NCI-H1092 treated with DMSO at 0.1 percent for 48 hours (cell line): ENCODE measurements around the gene CDKN2B-AS1.
"Not testable (repeated sequence)": the region's sequence is repeated elsewhere in the genome, so short reads cannot be mapped to it uniquely, and the experiment has no call there.

Experiments
- DNase-seq: peaks from one replicate; lab custom pipeline; 2025; lab: John Stamatoyannopoulos, UW

The CDKN2B-AS1 gene

DNA sequence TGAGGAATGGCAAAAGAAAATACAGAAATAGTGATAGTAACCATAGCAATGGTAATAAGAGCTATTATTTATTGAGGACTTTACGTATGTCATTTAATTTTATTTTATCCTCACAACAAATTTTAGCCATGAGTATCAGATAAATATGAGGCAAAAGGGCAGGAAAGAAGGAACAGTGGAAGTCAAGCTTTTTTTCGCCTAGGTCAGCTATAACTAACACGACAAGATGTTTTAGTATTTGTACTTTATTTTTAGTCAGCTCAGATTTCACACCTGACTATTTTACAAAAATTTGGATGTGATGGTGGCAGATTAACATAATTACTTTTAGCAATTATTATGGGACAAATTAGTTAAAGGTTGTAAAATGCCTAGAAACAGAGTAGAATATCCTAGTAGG lies 49.3 kb downstream of the CDKN2B-AS1 start:
- DNase-seq, result no peak

DNA sequence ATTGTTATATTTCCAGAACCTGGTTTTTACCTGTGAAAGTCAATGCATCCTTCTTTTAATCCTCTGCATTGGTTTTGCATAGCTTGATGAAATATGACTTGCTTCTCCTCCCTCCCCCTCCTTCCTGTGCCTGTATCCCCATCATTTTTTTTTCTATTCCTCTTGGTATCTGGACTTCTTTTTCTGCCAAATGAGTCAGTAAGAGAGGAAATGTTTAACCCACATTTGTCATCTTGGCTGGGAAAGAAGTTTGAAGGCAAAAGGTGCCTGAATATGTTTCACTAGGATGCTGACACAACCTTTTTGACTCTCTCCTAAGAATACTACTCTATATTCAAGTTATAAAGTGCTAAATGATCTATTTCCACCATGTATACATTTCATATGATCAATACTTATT lies 50.0 kb downstream of the CDKN2B-AS1 start:
- DNase-seq, result no peak

DNA sequence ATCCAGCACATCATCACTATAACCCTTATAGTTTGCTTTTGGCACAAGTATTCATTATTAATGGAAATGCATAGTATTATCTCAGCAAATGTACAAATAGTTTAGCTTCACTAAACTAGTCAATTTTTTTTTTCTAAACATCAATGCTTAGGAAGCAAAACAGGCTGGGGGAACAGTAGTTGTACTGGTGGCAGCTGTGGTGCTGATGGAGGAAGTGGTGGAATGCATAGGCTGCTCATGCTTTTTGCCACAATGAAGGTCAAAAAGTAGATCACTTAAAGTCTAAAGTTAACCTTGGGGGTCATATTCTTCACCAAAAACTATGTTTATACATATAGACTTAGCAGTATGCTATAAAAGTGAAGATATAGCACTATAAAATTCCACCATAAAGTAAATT lies 50.8 kb downstream of the CDKN2B-AS1 start:
- DNase-seq, result no peak

DNA sequence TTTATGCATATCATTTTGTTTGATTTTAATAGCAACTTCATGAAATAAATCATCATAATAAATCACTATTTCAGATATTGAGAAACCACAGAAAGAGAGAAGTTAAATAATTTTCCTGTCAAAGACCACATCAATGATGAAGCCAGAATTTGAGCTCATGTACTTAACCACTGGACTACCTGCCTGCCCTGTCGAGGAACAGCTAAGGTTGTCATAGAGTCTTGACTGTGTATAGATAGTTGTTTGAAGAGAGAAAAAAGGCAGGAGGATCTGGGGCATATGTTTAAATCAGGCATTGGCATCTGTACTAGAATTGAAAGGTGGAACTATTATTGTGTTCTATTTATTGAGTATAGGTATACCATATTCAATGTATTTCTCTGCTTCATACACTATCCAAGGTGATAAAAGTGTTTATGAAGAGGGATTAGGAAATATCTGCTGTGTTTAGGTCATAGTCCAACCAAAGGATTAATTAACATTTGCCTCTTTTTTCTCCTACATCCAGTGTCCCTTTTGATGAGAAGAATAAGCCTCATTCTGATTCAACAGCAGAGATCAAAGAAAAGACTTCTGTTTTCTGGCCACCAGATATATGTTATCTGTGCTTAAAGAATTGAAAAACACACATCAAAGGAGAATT lies 51.8 kb downstream of the CDKN2B-AS1 start:
- DNase-seq, result no peak

DNA sequence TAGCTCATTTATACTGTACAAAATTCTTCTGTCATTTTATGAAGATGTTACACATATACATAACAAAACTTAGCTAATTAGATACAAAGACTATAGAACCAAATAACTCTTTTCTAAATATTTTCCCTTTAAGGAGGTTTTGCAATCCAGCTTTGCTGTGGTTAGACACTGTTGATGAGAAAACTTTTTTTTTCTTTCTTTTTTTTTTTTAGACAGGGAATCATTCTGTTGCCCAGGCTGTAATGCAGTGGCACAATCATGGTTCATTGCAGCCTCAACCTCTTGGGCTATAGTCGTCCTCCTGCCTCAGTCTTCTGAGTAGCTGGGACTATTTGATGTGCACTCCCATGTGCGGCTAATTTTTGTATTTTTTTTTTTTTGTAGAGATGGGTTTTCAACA lies 53.0 kb downstream of the CDKN2B-AS1 start:
- no peak for DNase-seq

DNA sequence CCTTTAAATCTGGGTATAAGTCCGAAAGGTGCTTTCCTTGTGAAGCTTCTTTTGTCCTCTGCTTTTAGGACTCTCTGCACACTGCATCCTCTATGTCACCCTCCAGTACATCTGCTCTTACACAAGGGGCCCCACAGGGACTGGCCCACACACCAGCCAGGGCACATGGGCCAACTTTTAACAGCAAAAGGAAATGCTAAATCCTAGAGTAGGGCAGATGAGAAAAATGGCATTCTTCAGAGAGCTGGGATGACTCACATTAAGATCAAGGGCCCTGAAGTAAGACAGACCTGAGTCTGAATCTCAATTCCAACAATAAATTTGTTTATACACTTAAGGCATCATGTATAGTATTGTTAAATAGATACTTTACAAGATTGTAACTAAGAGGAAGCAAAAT lies 54.8 kb downstream of the CDKN2B-AS1 start:
- DNase-seq, result no peak

DNA sequence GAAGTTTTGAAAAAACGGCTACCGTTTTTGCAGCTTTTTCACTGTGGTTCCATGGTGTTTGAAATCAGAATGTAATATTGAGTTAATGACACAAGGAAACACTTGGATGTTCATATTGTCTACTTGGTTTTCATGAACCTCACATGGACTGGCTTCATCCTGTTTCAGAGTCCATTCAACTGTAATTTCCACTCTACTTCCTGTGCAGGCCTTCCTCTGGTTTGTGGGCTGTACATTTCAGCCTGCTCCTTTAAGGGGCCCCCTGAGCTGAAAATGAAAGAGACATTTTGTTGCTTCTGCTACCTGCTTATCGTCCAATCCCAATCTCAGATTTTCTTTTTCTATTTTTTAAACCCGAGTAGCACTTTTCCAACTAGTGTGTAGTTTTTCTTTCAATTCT lies 56.3 kb downstream of the CDKN2B-AS1 start:
- DNase-seq, result no peak

DNA sequence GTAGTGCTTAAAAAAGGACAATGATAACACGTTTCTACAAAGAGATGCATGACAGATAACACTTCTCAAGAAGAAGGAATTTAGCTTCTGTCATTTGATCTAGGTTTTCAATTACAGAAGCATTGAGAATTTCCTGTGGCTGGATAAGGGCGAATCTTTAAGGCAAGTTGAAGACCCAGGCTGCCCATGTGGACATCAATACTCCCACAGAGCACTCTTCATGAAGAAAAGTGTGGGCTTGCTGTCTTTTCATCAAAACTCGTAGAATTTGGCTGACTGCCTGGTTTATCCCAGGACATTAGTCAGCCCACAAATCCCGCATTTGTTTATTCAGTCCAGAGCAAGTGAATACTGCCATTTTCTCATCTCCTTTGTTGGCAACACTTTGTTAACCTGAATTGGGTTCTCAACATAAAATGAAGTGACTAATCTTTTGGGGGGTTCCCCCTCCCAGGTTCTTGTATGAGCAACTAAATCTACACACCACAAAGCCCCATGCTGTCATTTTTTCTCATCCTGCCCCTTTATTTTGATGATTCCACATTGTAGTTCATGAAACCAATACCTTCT lies 57.9 kb downstream of the CDKN2B-AS1 start:
- no peak for DNase-seq

DNA sequence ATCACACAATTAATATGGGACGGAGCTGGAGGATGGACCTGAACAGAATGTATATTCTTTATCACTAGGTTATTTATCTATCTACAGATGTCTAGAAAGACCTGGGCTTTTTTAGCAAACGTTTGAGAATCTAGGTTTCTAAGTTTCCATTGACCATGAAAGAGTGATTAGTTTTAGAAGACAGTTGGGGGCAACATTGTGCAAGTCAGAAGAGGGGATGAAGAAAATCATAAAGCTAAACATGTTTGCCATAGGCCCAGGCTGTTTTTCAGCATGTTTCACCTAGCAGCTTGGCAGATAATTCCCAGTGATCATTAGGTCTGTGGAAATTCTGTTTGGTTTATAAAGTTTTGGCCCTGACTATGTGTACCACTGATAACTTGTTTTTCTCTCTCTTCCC lies 58.6 kb downstream of the CDKN2B-AS1 start:
- DNase-seq, result no peak

DNA sequence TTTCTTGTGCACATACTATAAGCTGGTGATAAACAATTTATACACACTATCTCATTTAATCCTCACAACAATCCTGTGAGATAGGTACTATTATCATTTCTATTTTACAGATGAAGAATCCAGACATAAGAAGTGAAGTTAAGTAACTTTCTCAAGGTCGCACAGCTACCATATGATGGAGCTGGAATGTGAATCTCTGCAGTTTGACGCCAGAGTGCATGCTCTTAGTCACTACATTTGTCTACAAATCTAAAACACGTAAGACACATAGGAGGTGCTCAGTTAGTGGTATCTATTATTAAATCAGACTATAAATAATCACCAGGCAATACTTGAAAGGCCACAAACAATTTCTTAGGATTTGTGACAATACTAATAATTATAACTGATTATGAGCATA lies 59.5 kb downstream of the CDKN2B-AS1 start:
- no peak for DNase-seq

DNA sequence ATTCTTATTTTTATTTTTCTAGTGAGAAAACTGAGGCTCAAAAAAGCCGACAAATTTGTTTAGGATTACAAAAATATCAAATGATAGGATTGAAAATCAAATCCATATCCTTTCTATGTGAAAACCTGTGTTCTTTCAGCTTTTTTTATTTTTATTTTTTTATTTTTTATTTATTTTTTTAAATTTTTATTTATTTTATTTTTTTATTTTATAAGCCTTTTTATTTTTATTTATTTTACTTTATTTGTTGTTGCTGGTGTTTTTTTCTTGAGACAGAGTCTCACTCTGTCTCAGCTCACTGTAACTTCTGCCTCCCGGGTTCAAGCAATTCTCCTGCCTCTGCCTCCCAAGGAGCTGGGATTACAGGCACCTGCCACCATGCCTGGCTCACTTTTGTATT lies 59.9 kb downstream of the CDKN2B-AS1 start:
- DNase-seq, result no peak

DNA sequence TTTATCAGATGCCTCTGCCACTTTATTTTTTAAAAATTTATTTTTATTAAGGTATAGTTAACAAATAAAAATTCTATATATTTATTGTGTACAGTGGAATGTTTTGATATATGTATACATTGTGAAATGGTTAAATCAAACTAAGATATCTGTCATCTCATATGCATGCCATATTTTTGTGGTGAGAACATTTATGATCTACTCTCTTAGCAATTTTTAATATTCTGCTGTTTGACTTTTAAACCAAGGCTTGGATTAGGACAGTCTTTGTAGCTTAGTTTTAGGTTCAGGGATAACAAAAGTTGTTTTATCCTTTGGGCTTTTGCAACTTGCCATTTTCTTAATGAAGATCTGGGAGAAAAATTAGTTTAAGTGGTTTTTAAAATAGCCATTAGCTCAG lies 60.5 kb downstream of the CDKN2B-AS1 start:
- no peak for DNase-seq

DNA sequence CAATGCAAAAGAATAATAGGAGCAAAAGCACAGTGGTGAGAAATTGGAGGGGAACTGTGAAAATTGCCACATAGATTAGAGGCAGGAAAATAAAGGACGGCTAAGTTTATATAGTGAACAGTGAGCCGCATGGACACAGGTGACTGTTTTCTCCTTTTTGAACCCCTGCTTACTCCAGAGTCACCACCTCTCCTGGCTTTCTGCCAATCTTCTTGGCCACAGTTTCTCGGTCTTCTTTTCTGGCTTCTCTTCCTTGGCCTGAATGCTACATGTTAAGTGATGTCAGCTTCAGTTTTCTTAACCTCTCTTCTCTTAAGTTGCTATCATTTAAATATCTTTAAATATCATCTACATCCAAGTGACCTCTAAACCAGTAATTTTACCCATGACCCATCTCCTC lies 61.8 kb downstream of the CDKN2B-AS1 start:
- DNase-seq, result no peak

DNA sequence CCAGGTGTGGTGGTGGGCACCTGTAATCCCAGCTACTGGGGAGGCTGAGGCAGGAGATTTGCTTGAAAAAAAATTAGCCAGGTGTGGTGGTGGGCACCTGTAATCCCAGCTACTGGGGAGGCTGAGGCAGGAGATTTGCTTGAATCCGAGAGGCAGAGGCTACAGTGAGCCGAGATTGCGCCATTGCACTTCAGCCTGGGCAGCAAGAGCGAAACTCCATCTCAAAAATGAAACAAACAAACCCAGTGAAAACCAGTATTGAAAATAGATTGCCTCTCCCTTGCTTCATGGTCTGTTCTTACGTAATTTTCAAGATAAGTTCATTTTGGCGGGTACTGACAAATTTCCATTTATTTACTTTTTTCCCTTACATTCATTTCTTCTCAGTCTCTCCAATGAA lies 63.4 kb downstream of the CDKN2B-AS1 start:
- DNase-seq, result not testable (repeated sequence)

DNA sequence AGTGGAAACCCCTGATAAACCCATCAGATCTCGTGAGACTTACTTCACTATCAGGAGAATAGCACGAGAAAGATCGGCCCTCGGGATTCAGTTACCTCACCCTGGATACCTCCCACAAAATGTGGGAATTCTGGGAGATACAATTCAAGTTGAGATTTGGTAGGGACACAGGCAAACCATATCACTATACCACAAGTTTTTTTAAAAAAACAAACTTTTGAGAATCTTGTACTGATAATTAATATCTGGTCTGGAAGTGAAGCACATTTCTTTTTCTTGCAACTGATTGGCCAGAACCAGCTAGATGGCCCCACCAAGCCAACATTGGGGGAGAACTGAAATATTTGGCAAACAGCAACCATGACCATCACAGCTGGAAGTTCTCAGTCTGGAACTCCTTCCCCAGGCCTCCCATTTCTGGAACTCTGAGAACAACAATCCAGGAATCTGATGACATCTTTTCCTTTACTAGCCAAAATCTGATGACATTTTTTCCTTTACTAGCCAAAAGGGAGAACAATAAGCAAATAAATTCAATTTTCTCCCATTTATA lies 66.3 kb downstream of the CDKN2B-AS1 start:
- no peak for DNase-seq

DNA sequence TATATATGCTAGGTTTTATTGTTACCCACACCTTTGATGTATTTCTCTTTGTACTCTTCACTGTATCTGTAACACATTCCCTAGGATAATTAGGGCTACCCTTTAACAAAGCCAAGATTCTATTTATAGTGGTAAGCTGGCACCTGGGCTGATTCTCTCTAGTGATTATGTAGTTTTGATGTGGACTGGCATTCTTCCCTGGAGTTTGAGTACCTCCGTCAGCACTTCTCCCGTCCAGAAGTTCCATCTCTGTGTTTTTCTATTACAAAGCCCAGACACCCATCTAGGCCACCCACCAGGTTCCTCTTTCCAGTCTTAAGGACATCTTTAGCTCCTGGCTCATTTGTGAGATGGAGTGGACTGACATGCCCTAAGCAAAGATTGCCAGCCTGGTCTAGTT lies 70.4 kb downstream of the CDKN2B-AS1 start:
- DNase-seq, result no peak

DNA sequence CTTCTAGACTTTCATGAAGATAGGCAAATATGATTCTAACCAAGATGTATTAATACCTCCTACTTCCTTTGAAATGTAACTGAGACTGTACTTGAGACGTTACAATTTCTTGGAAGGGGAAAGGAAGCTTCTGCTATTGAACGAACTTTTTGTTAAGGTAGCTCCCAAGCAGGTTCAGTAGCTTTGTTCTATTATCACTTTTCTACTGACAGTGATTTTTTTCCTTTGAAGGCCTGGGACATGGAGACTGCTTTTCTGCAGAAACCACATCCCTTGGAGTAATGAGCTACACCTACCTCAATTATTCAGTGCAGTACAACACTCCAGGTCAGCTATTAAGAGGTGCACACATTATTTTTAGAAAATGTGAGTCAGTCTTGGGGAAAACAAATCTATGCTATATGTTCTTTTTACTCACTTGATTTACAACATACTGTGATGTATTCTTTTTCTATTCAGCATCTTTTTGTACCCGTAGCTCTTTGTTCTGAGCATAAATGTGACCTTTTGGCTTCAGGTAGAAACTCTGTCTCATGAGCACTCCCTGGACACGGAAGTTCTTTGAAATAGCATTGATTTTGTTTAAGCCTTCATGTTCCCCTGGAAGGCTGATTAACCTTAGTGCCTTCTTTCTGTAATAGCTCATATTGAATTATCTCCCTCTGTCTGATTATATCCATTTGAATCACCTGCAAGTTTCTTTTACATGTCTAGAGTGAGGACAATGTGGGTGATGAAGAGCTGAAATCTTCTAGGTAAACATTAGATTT lies 71.0 kb downstream of the CDKN2B-AS1 start:
- DNase-seq, result no peak

DNA sequence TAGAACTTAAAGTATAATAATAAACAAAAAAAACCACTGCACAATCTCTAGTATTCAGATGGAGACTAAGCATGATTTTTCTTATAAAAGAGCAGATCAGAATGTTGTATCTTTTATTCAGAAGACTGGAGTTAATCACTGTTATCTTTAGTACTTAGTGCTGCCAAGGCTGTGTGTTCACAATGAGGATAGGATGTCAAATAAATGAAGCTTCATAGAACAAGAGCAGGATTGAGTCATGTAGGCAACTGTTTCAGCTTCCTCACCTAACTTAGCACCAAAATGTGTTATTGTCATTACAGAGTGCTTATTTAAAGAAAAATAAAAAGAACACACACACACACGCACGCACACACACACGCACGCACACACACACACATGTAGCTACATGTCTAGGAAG lies 72.6 kb downstream of the CDKN2B-AS1 start:
- DNase-seq, result no peak

DNA sequence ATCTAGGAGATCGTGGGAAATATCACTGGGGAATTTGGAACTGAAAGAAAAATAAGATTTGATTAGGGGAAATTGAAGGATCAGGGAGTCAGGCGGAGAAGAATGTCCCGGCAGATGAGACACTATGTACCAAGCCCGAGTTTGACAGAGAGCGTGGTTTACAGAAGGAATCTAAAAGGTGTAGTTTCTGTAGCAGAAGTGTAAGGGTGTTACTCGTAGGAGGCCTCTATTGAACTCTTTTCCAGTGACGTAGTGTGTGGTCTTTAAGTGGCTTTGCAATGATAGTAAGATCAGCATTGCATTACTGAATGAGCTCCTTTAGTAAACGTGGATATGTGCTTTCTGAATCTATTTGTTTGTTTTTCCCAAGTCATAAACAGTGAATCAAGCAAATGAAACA lies 73.8 kb downstream of the CDKN2B-AS1 start:
- no peak for DNase-seq

DNA sequence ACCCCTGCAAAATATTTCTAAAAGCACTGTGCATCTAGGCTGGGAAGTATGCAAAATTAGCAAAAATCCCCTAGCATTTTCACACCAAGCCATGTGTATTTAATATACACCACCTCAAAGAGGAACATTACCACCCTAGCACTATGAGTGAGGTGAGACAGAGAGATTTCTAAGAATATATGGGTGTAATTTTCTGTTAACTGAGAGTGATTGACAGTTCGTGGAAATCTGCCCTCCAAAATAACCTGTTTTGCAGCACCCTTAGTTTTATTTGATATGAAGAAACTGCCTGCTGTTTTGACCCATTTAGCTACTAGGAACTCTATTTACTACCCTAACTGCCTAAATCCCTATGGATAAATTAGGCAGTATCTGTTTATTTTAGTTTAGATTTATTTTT lies 78.8 kb downstream of the CDKN2B-AS1 start:
- DNase-seq, result no peak

DNA sequence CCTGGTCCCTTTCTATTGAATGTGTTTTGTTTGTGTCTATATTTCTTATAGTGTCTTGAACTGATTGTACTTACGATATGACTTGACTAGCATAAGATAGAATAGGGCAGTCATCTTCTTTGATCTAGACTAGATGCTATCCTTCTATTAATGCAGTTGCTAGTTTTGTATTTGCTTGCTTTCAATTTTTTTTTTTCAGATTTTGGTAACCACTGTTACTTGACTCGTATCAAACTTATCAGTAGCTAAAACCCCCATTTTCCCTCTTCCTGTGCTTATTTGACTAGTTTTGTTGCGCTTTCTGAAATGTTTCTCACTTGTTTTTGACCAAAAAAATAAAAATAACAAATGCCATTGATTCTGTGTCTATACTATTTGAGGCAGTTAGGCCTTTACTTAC lies 83.5 kb downstream of the CDKN2B-AS1 start:
- no peak for DNase-seq

DNA sequence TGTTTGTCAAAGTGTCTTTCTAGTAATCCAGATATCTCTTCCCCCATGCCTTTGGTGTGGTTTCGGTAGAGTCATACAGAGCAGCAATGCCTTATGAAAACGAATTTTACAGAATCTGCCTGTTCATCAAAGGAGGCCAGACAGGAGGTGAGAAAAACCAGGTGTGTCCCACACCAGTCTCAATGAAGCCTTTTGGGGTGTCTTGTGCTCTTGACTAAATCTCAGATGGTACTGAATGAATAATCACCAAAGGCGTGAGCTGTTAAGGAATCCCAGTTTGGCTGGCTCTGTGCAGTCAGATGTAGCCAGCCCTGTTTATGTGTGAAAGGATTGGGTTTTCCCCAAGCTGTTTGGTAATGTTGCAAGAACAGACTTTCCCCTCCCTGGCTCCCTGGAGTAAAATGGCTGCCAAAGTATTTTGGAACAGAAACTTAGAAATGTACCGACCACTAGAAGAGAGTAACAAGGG lies 85.3 kb downstream of the CDKN2B-AS1 start:
- no peak for DNase-seq
